NCI-H1930 (cell line): ENCODE measurements around the gene TRAPPC6A.
A peak's percentile ranks its signal among the peaks of the same experiment; 100 is the strongest.
"Not testable (repeated sequence)": the region's sequence is repeated elsewhere in the genome, so short reads cannot be mapped to it uniquely, and the experiment has no call there.

Experiments used
- DNase-seq, 2 experiments: peaks; one replicate each; lab custom pipeline; 2025; lab: John Stamatoyannopoulos, UW

Gene TRAPPC6A

GRCh38 chr19:45130888-45131615 lies 47.0 kb downstream of the TRAPPC6A start:
- peak; percentile 85 to 90 for DNase-seq

- DNase-seq, result no peak
Observed at GRCh38 chr19:45130236-45130635, 47.8 kb downstream of the TRAPPC6A start.

DNA sequence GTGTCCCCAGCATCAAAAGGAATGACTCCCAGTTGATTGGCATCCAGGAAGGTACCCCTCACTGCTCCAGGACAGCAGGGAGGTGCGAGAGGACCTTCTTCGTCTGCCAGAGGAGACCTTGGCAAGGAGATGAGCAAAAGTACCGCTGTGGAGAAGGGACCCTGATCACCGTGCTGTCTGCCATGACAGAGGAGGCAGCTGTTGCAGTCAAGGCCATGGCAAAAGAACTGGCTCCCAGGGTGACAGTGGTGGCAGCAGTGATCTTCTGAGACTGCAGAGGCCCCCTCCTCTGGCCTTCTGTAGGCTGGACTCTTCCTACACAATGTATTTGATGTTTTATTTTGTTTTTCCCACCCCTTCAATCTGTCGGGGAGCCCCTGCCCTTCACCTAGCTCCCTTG lies 49.2 kb downstream of the TRAPPC6A start:
- DNase-seq, result no peak

GRCh38 chr19:45128146-45128545 lies 49.9 kb downstream of the TRAPPC6A start:
- DNase-seq, result no peak

GRCh38 chr19:45126654-45127053 lies 51.4 kb downstream of the TRAPPC6A start:
- DNase-seq, result no peak

GRCh38 chr19:45125975-45126493 lies 52.0 kb downstream of the TRAPPC6A start:
- peak; percentile 48 to 67 for DNase-seq

DNA sequence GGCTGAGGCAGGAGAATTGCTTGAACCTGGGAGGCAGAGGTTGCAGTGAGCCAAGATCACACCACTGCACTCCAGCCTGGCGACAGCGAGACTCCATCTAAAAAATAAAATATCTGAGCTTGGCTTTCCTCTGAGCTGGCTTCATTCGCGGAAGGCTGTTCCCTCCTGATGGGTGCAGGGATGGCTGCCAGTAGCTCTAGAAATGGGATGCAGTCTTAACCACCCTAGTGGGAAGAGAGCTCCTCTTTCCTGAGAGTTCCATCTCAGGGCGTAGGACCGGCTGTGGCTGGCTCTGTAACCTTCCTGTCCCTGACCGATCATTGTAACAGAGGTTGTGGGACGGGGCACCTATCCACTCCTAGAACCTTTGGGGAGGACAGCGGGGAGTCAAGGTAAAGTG lies 52.7 kb downstream of the TRAPPC6A start:
- DNase-seq, result no peak

GRCh38 chr19:45124021-45124420 lies 54.0 kb downstream of the TRAPPC6A start:
- no peak for DNase-seq

DNA sequence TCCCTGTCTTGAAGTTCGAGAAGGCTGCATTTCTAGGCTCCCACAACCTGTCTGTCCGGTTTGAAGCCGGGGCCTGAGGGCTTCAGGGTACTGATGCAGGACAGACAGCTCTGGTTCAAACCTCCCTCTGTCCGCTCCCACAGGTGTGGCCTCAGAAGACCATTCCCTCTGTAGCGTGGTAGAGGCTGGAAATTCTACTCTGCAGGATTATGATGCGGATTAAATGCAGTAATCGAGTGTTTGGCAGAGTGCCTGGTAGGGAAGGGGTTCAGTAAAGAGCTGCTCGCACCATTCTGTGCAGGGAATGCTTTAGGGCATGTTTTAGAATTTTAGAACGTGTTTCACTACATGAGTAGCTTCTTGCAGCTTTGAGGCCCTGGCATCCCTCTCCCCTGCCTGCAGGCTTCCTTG lies 54.6 kb downstream of the TRAPPC6A start:
- no peak for DNase-seq

GRCh38 chr19:45122832-45123231 lies 55.2 kb downstream of the TRAPPC6A start:
- DNase-seq, result no peak

DNA sequence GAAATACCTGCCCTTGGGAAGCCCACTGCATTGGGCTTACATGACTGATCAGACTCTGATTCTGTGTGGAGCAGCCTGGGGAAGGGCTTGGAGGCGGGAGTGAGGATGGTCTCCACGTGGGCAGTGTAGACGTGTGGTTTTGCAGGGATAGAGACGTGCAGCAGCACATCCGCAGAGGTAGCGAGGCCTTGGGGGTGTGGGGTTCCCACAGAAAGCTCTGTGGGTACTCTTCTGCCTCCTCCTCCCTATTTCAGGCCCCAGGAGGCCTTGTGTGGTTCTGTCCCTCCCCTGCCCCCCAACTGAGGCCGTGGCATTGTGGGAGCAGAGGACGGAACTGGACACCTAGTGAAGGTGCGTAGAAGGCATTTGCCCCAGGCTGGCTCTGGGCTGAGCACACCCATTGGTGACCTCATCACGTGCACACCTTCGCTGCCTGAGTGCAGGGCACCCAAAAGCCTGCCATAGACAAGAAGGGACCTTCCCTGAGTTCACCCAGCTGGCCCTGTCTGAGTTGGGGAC lies 56.2 kb downstream of the TRAPPC6A start:
- DNase-seq, result no peak

- no peak for DNase-seq
Observed at GRCh38 chr19:45119582-45119981, 58.5 kb downstream of the TRAPPC6A start.

DNA sequence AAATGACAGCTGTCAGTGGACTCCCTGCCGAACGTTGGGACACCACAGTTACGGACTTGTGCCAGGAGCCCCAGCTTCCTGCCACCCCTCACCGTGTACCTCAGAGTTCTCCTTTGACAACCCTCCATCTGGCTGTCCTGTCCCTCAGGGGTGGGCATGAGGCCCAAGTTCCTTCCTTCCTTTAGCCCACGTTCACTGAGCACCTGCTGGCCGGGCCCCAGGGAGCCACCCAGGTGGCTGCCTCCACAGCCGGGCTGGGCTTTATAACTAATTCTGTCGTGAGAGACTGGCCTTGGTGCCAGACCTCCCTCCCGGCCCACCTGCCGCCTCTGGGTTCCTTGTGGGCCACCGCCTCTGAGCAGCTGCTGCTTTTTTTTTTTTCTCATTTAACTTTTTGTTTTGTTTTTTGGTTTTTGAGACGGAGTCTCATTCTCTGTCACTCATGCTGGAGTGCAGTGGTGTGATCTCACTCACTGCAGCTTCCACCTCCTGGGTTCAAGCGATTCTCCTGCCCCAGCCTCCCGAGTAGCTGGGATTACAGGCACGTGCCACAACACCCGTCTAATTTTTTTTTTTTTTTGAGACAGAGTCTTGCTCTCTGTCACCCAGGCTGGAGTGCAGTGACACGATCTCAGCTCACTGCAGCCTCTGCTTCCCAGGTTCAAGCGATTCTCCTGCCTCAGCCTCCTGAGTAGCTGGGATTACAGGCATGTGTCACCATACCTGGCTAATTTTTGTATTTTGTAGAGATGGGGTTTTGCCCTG lies 59.3 kb downstream of the TRAPPC6A start:
- not testable (repeated sequence) for DNase-seq

- no peak for DNase-seq
Observed at GRCh38 chr19:45118106-45118505, 59.9 kb downstream of the TRAPPC6A start.

GRCh38 chr19:45117671-45118070 lies 60.4 kb downstream of the TRAPPC6A start:
- DNase-seq, result no peak

GRCh38 chr19:45117167-45117594 lies 60.9 kb downstream of the TRAPPC6A start:
- DNase-seq, result no peak

DNA sequence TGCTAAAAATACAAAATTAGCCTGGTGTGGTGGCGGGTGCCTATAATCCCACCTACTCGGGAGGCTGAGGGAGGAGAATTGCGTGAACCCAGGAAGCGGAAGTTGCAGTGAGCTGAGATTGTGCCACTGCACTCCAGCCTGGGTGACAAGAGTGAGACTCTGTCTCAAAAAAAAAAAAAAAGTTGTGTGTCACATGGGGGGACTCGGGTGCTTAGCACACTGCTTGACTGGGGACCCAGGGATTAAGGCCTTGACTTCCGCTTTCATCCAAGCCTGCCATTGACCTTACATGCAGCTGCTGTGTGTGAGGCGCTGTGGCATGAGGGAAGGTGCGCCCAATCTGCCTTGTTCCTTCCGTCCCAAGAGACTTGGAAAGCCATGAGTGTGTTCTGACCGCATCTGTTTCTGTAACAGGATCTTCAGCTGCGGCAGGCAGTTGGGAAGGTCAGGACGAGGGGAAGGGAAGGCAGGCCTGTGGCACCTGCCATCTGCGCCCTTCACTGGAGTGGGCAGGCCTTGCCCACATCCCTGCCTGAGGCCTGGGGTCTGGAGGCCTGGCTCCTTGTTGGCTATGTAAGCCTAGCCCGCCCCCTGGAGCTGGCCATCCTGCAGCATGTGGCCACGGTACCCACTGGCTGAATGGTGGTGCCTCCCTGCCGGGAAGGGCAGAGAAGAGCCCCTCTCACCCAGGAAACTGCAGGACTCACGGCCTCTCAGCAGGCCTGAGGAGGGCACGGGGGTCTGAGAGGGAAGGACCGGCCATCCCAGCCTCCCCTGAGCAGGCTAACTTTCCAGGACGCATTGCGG lies 62.0 kb downstream of the TRAPPC6A start:
- DNase-seq, result no peak

DNA sequence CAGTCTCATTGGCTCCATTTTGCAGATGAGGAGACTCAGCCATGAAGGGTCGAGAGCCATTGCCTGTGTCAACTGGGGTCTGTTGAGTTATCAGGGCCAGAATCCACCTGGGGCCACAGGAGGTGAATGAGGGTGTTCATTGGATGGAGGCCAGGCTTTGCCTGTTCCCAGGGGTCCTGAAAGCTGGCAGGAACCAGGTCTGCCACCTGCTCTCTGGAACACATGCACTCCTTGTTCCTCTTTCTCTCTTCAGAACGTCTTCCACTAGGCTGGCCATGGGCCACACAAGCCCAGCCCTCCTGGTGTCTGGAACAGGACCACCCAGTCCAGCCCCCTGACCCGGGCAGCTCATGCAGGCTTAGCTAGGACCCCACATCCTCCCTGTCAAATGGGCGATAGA lies 63.9 kb downstream of the TRAPPC6A start:
- no peak for DNase-seq

DNA sequence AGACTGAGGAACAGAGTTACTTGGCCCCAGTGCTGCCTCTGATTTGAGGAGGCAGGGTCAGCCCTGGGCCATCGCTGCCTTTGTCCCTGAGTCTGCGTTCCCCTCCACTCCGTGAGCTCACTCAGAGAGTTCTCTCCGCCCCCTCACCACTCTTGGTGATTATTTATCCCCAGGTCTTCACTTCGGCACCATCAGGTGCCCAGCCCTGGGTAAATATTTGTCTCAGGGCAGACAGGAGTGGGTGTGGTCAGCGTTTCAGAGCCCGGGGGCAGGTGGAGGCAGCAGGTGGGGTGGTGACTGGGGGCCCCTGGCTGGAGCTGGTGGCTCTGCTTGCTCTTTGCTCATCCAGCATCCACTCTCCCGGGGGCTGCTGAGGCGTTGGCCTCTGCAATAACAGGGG lies 64.4 kb downstream of the TRAPPC6A start:
- DNase-seq, result peak in 1 of 2 experiments; percentile 32
